NCI-H146 treated with DMSO at 0.1 percent for 48 hours (cell line): Measurements from ENCODE around the gene RBM47.

ENCODE experiments used
- DNase-seq: peaks from one replicate; lab custom pipeline; 2025; ENCODE audit not compliant: unreplicated experiment; lab: John Stamatoyannopoulos, UW

RBM47 gene

DNA sequence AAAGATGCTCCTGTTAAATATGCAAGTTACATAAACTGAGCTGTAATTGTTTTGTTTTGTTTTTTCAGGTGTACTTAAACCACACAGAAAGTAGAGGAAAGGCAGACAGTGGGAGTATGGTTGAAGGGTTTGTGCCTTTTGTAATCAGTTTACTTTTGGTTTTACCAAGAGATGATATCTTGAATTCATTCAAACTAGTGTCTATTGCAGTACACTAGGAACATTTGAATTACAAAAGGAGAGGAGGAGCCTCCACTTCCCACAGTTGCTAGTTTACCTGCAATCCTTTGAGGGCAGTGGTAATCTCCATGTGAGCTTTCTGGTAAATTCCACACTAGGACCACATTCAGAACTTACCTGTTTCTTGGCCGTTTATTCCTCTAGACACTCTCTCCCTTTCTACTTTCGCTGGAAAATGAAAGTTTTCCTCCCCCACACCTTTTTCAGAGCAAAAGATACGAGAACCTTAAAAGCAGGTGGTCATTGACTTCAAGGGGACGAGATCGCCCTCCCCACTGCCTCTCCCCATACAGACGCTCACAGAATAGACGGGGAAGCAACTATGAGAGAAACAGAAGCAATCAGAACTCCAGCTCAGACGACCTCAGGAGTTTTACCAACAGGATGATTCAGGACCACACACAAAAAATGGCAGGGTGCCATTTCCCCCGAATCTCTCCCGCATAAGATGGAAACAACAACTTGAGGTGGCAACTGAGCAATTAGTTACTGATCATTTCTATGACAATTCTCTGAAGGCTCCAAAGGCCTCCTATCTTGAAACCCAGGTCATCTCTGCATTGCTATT lies 3.3 kb downstream of the RBM47 start:
- no peak for DNase-seq

DNA sequence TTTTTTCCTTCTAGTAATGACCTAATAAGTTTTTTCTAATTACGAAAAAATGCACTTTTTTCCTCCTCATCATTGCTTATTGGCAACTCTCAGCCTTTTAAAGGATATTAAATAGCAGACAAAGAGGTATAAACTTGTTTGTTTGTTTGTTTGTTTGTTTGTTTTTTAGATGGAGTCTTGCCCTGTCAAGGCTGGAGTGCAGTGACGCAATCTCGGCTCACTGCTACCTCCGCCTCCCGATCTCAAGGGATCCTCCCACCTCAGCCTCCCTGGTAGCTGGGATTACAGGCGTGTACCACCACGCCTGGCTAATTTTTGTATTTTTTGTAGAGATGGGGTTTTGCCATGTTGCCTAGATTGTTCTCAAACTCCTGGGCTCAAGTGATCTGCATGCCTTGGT lies 6.0 kb downstream of the RBM47 start:
- no peak for DNase-seq

DNA sequence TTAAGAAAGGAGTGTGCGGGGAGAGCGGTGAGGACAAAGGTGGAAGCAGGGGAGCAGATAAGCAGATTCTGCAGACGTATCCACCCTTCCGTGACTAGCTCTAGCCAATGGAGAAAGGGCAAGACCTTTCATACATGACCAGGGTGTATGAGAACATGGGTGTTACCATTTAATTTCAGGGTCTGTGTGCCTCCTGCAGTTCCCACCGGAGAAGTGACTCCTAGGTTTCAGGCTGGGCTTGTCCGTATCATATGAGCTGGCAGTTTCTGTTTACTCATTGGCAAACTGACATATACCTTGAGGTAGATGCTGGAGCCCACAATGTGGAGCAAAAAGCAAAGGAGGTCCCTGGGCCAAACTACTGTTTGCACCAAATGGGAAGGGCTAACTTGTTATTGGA lies 6.8 kb downstream of the RBM47 start:
- no peak for DNase-seq

DNA sequence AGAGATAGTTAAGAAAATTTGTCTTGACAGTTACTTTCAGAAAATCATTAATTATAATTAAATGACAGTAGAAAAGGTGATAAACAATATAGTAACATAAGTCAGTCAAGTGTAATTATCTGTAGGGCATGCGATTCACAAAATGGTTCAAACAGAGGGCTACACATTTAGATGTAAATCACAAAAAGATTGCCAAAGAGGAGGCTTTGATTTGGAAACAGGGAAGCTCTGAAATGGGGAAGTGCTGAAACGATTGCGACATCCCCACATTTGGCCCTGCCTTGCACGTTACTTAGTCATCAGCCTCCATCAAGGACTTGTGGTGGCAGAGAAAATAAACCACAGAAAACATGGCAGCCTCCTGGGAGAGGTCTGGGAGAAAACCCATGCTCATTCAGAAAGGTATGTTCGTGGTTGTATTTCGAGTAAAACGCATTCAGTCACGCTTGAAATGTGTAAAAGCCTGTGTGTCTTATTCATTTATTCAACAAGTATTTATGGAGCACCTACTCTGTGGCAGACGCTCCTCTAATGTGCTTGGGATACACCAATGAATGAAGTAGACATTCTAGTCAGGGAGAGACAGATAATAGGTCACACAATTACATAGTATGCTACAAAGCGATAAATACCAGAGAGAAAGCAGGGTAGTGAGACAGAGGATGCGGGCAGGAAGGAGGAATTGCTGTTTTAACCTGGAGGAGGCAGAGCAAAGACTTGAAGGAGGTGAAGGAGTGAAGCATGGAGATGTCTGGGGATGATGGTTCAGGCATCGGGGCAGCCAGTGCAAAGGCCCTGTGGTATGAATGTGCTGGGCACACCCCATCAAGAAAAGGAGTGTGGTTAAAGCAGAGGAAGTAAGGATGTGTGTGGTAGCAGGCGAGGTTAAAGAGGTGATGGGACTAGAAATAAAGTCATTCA lies 7.8 kb downstream of the RBM47 start:
- no peak for DNase-seq

DNA sequence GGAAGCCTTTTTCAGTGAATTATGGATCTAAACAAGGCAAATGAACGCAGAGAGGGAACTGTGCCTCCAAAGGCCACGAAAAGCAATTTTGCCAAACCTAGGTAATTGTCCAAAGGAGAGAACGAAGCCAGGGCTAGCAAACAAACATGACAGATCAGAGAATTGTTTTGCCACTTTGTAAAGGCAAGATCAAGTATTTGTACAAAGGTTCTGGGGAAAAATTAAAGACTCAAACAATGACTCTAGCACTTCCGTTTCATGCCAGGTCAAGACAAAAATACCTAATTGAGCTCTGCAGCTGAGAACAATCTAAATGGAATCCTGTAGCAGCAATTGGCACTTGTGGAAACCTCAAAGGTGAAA lies 8.5 kb downstream of the RBM47 start:
- no peak for DNase-seq

DNA sequence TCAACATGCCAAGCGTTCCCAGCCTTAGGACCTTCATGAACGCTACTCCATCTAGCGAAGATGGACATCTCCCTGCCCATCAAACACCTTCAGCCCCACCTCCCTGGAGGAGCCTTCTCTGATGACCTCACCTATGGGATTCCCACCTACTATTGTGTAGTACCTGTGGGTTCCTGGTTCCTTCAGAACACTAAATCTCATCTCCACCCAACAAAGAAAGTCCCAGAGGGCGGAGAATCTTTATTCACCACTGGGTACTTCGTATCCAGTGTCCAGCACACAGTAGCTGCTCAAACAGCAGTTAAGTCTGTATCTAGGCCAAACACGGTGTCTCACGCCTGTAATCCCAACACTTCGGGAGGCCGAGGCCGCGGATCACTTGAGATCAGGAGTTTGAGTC lies 10.1 kb downstream of the RBM47 start:
- DNase-seq = no peak

DNA sequence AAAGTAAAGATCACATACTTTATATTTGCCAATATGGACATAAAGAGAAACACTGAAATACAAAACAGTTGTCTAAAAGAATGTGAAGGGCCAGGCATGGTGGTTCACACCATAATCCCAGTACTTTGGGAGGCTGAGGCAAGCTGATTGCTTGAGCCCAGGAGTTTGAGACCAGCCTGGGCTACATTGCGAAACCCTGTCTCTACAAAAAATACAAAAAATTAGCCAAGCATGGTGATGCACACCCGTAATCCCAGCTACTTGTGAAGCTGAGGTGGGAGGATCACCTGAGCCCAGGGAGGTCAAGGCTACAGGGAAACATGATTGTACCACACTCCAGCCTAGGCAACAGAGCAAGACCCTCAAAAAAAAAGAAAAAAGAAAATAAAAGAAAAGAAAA lies 11.8 kb downstream of the RBM47 start:
- no peak for DNase-seq

DNA sequence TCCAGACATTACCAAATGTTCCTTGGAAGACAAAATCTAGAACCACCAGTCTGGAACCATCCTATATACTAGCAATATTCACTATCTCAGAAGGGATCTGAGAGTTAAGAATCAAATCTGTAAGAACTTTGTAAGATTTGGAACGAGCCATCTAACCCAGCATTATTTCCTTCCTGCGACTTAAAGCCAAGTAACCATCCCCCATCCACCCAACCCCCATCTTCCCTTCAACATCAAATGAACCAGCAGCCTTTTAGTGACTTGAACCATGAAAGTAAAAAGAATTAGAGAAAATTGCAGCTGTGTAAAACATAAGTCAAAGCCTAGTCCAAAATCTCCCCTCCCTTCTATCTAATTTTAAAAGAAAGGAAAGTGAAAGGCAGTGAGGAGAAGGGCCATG lies 15.6 kb downstream of the RBM47 start:
- DNase-seq = no peak

DNA sequence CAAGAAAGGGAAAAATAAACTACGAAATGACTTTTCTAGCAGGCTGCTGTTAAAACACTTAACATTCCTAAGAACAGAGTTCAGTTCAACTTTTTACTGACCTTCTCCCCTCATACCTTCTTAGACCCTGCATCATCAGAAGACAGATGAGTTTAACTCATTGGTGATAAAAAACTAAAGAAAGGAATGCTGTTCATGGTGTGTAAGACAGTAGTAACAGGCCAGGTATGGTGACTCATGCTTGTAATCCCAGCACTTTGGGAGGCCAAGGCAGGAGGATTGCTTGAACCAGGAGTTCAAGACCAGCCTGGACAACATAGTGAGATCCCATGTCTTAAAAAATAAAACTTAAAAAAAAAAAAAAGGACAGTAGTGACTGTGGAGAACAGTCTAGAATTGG lies 16.2 kb downstream of the RBM47 start:
- no peak for DNase-seq

DNA sequence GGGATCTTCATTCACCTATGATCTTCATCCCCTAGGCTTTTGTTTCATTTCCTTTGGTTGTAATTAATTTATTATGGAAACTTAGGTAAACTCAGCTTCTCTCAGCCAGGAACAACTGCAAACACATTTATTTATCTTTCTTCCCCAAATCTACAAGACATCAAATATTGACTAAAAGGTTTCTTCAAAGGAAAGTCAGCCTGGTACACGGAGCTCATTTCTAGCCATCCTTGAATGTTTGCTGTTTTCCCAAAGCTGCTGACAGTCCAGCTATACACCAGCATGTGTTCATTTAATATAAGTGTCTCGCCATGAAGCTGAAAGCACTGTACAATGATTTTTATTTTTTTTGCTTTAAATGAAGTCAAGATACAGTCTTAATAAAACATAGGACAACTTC lies 16.8 kb downstream of the RBM47 start:
- no peak for DNase-seq

DNA sequence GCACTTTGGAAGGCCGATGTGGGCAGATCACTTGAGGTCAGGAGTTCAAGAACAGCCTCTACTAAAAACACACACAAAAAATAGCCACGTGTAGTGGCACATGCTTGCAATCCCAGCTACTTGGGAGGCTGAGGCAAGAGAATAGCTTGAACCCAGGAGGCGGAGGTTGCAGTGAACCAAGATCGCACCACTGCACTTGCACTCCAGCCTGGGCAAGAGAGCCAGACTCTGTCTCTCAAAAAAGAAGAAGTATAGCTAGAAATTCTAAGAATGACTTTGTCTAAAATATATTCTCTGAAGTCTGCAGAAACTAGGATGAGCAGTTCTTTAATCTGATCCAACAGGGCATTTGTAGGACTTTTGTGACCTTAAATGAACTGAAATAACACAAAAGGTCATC lies 17.4 kb downstream of the RBM47 start:
- no peak for DNase-seq

DNA sequence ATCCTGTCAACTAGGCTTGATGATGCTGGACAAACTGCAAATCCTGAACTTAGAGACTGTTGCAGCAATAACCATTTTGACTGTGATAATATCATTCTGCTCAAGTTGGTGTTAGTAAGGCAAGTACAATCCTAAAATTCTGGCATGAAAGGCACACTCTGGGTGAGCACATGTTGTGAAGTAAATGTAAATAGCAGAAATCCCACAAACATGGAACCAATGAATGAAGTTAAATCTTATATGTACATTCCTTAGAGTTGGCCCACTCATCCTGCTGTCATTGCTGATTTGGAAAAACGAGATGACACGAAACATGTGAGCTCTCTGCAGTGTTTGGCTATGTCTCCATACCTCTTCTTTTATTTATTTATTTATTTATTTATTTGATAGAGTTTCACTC lies 21.0 kb downstream of the RBM47 start:
- DNase-seq = no peak

DNA sequence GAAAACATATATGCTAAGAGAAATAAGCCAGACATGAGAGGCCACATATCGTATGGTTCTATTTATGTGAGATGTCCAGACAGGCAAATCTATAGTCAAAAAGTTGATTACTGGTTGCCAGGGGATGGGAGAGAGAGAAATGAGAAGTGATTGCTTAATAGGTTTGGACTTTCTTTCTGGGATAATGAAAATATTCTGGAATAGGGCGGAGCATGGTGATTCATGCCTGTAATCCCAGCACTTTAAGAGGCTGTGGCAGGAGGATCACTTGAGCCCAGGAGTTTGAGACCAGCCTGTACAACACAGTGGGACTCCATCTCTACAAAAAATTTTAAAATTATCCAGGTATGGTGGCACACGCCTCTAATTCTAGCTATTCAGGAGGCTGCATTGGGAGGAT lies 22.4 kb downstream of the RBM47 start:
- DNase-seq = no peak

DNA sequence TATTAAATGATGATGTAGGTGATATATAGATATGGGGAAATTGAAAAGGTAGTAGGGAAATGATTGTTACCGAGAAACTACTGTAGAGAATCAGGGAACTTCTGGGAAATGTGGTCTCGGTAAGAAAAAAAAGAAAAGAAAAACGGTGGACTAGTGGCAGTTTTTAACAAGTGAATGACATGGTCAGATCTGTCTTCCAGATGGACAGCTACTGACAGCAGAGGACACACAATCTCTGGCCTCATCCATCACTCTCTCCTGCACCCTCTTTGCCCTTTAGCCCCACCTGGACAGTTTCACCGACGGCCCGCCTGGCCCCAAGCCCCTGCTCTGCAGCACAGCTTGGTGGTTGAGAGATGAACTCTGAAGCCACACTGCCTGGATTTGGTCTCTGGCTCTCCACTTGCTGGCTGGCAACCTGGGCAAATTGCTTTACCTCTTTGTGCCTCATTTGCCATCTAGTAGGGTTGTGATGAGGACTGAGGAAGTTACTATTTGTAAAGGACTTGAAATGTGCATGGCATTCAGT lies 23.4 kb downstream of the RBM47 start:
- no peak for DNase-seq

DNA sequence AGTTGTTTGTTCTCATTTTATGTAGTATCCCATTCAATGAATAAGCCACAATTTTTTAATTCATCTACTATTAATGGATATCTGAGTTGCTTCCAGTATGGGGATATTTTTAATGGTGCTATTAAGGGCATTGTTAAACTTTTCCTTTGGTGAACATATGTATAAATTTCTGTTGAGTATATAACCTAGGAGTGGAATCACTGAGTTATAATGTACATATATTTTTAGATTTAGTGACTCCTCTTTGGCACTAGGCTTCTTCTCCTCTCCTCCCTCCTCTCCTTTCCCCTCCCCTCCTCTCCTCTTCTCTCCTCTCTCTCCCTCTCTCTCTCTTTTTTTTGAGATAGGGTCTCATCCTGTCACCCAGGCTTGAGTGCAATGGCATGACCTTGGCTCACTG lies 26.4 kb downstream of the RBM47 start:
- DNase-seq = no peak

DNA sequence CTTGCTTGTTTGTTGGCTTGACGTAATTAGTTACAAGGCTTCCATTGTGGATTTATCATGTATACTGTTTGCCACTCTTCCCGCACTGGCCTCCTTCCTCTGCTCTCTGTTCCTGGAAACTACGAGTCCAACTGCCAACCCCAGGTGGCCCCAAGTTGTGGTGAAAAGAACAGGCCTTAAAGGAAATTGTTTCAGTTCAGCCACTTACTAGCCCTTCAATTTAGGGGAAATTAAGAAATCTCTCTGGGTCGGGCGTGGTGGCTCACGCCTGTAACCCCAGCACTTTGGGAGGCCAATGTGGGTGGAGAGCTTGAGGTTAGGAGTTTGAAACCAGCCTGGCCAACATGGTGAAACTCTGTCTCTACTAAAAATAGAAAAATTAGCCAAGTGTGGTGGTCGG lies 28.0 kb downstream of the RBM47 start:
- DNase-seq = no peak

DNA sequence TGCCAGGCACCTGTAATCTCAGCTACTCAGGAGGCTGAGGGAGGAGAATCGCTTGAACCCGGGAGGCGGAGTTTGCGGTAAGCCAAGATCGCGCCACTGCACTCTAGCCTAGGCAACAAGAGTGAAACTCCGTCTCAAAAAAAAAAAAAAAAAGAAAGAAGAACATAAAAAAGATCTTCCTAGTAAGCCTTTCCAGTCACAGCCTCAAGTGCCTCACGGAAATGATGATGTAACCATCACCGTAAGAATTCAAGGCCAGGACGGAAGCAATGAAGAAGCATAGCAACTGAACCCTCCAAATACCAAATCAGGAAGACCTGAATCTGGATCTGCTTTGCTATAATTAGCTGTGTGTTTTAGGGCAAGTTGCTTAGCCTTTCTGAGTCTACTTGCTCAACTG lies 28.8 kb downstream of the RBM47 start:
- no peak for DNase-seq

DNA sequence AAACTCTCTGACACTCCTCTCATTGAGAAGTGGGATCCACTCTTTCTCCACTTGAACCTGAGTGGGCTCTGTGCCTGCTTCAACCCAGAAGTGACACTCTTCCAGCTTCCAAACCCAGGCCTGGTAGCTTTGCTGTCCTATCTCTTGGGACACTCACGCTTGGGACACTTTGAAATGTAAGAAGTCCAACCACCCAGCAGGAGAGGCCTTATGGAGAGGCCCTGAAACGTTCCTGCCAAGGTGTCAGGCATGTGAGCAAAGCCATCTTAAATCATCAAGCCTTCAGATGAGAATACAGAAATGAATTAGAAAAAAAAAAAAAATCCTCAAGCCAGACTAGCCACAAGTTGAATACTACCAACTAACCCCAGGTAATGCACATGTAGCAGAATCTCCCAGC lies 30.2 kb downstream of the RBM47 start:
- DNase-seq = no peak

DNA sequence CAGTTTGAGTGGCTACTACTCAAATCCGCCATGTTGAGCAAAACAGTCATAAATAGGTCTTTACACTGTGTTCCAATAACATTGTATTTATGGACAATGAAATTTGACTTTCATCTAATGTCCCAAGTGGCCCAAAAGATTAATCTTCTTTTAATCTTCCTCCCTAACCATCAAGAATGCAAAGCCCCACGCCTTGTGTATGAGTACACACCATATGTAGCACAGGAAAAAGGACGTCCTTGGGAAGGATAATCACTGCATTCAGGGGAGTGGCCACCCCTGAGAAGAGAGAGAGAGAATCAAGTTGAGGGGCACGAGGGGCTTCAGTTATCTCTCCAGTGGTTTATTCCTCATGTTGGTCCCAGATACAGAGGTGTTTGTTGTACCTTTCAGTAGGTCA lies 33.1 kb downstream of the RBM47 start:
- no peak for DNase-seq

DNA sequence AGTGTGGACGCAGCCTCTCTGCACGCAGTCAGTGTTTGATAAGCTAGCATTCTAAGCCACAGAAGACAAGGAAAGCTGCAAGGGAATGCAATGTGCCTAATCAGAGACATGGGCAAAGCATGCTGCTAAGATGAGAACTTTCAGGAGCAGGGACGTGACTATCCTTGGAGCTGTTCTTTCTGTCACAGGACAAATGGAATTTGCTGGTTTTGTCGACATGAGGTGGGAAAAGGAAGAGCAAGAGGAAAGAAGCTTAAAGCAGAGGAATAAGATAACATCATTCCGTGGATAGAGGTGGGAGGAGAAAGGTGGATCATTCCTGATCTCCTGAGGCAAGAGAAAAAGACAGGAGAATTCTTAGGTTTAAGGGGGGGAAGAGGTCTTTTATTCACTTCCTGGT lies 33.7 kb downstream of the RBM47 start:
- no peak for DNase-seq

DNA sequence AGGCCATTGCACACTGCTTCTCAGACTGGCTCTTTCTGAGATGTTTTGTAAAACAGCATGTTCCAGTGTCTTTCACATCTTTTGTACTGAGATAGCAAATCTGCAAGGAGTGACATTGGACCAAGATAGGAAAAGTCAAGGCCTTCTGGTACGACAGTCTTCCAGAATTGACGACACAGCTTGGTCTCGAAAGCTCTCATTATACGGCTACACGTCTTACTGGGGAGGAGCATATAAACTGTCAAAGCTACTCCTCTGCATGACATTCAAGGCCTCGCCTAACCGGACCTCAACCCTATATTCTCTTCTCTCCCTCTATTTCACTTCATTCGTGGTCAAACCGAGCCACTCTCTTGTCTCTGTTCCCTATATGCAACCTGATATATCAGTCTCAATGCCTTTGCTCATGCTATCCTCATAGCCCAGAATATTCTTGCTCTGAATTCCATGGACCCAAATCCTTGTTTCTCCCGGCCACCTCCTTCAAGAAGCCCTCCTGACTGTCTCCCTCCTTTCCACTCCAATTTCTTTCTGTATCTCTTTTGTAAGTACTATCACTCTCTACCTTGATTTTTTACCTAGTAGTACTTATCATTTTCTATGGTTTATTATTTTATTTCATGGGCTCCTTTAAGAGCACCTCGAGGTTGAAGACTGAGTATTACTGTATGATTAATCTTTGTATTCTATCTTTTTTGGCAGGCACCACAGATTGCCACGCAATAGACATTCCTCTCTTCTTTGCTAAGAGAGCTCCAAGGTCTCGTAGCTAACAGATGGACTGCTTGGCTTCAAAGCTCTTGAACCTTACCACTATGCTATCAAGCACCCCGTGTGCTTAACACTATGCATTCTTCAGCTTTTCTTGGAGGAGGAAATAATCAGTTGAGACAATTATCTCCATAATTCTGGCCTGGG lies 35.1 kb downstream of the RBM47 start:
- no peak for DNase-seq
